DND-41 (cell line): ENCODE measurements around the gene ACTL8.

Source experiments
- ATAC-seq: fragments of 200-7000 bp; cut with Tn5 transposase; 3 replicates; pipeline ENCODE4 v1.9.1; 2021; ENCODE audit warnings: low read depth; ENCODE audit not compliant: insufficient read depth
- DNase-seq: peaks from one replicate; pipeline ENCODE4 v3.0.0-alpha.2; 2020
- H2AFZ ChIP-seq: 2 replicates; pipeline ENCODE4 v1.6.0; 2012; ENCODE audit warnings: low read depth, low read length
- H3K27ac ChIP-seq: 2 replicates; pipeline ENCODE4 v1.5.1; 2012; ENCODE audit warnings: low read length, inconsistent platforms
- H3K27me3 ChIP-seq: fragments of 200-600 bp; sonication (generic); 2 replicates; pipeline ENCODE4 v1.6.0; 2012; ENCODE audit warnings: low read length, mild to moderate bottlenecking, inconsistent platforms; ENCODE audit not compliant: insufficient read depth, poor library complexity
- H3K36me3 ChIP-seq: 2 replicates; pipeline ENCODE4 v1.5.1; 2012; ENCODE audit warnings: low read length, inconsistent platforms; ENCODE audit not compliant: insufficient read depth
- H3K4me1 ChIP-seq: 2 replicates; pipeline ENCODE4 v1.5.1; 2012; ENCODE audit warnings: mild to moderate bottlenecking, low read length; ENCODE audit not compliant: insufficient read depth
- H3K4me2 ChIP-seq: 2 replicates; pipeline ENCODE4 v1.6.0; 2012; ENCODE audit warnings: mild to moderate bottlenecking, moderate library complexity, low read length, inconsistent platforms; ENCODE audit not compliant: insufficient read depth
- H3K4me3 ChIP-seq, 2 experiments: fragments of 200-600 bp in 1 of 2; shearing (Covaris generic) in 1 of 2; 2 replicates each; pipeline ENCODE4 v1.5.1; 2012 to 2016; ENCODE audit warnings: inconsistent platforms in 2 of 2, low read length in 2 of 2, mild to moderate bottlenecking in 2 of 2, low read depth in 1 of 2, moderate library complexity in 1 of 2
- H3K79me2 ChIP-seq: 2 replicates; pipeline ENCODE4 v1.6.0; 2012; ENCODE audit warnings: low read length, inconsistent platforms; ENCODE audit not compliant: insufficient read depth
- H3K9ac ChIP-seq: 2 replicates; pipeline ENCODE4 v1.6.0; 2012; ENCODE audit warnings: low read depth, mild to moderate bottlenecking, inconsistent platforms, low read length, moderate library complexity
- H3K9me3 ChIP-seq: 2 replicates; pipeline ENCODE4 v1.5.1; 2012; ENCODE audit warnings: low read length, moderate library complexity, mild to moderate bottlenecking, inconsistent platforms; ENCODE audit not compliant: insufficient read depth, severe bottlenecking
- H4K20me1 ChIP-seq: 2 replicates; pipeline ENCODE4 v1.6.0; 2012; ENCODE audit warnings: low read length; ENCODE audit not compliant: insufficient read depth
- EZH2 ChIP-seq: IDR thresholded peaks from 3 replicates; pipeline ENCODE4 v1.6.1; 2012; ENCODE audit warnings: borderline replicate concordance, low read depth, mild to moderate bottlenecking, moderate library complexity, low read length, inconsistent platforms; ENCODE audit not compliant: severe bottlenecking
- TF ChIP-seq, protein P1 (sequence below): IDR thresholded peaks from 2 replicates; pipeline ENCODE4 v1.5.1; 2012; ENCODE audit warnings: borderline replicate concordance, low read length, moderate library complexity, mild to moderate bottlenecking; ENCODE audit not compliant: poor library complexity, severe bottlenecking; ENCODE audit errors: extremely low read depth

The ACTL8 gene

DNA sequence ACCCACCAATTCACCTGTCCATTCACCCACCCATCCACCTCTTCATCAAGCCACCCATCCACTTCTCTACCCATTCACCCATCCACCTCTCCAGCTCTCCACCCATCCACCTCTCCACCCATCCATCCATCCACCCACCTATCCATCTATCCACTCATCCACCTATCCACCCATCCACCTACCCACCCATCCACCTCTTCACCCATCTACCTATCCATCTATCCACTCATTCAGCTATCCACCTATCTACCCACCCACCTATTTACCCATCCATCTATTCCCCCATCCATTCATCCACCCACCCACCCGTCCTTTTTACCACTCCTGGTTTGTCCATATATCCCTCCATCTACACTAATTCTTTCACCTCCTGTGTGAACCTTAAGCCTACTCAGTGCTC, 105.7 kb downstream of the ACTL8 start:
- no peak overlapping the region for H3K9ac ChIP-seq
- no peak overlapping the region for H2AFZ ChIP-seq
- no peak overlapping the region for H3K4me2 ChIP-seq
- DNase-seq (no peak), ATAC-seq (no peak)
- TF ChIP-seq, protein P1, sequence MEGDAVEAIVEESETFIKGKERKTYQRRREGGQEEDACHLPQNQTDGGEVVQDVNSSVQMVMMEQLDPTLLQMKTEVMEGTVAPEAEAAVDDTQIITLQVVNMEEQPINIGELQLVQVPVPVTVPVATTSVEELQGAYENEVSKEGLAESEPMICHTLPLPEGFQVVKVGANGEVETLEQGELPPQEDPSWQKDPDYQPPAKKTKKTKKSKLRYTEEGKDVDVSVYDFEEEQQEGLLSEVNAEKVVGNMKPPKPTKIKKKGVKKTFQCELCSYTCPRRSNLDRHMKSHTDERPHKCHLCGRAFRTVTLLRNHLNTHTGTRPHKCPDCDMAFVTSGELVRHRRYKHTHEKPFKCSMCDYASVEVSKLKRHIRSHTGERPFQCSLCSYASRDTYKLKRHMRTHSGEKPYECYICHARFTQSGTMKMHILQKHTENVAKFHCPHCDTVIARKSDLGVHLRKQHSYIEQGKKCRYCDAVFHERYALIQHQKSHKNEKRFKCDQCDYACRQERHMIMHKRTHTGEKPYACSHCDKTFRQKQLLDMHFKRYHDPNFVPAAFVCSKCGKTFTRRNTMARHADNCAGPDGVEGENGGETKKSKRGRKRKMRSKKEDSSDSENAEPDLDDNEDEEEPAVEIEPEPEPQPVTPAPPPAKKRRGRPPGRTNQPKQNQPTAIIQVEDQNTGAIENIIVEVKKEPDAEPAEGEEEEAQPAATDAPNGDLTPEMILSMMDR = no peak
- no peak for TF ChIP-seq EZH2
- H3K27ac ChIP-seq = no peak overlapping the region
- H3K79me2 ChIP-seq = no peaks in the 10 kb centered on the region
- no peak overlapping the region for H3K4me3 ChIP-seq
- H3K36me3 ChIP-seq = no peaks in the 10 kb centered on the region
- no peaks in the 10 kb centered on the region for H3K4me1 ChIP-seq
- H4K20me1 ChIP-seq = no peaks in the 10 kb centered on the region
- H3K9me3 ChIP-seq = no peaks in the 10 kb centered on the region
- no peaks in the 10 kb centered on the region for H3K27me3 ChIP-seq

DNA sequence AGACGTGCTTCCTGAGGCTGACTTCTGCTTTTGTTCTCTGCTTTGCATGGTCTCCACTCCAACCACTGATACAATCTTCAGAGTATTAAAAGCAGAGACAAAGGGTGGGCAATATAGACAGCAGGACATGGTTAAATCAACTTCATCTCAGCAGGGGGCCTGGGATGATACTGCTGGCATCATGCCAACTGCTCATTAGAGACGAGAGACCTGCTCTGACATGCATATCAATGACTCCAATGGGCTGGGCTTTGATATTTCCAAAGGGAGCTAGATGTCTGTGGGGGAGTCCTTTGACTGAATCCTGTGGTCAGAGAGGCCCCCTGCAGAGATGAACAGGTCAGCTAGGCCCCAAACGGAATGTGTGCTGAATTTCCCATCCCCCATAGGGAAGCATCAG, 106.6 kb downstream of the ACTL8 start:
- H3K4me2 ChIP-seq = no peak overlapping the region
- no peak overlapping the region for H3K9ac ChIP-seq
- H3K36me3 ChIP-seq = no peaks in the 10 kb centered on the region
- ATAC-seq = no peak
- no peaks in the 10 kb centered on the region for H4K20me1 ChIP-seq
- TF ChIP-seq, protein P1 = no peak
- no peak for TF ChIP-seq EZH2
- H3K4me3 ChIP-seq = no peak overlapping the region
- no peaks in the 10 kb centered on the region for H3K9me3 ChIP-seq
- H3K4me1 ChIP-seq = no peaks in the 10 kb centered on the region
- DNase-seq = no peak
- H3K27me3 ChIP-seq = no peaks in the 10 kb centered on the region
- no peaks in the 10 kb centered on the region for H3K79me2 ChIP-seq
- H2AFZ ChIP-seq = no peak overlapping the region
- H3K27ac ChIP-seq = no peak overlapping the region

DNA sequence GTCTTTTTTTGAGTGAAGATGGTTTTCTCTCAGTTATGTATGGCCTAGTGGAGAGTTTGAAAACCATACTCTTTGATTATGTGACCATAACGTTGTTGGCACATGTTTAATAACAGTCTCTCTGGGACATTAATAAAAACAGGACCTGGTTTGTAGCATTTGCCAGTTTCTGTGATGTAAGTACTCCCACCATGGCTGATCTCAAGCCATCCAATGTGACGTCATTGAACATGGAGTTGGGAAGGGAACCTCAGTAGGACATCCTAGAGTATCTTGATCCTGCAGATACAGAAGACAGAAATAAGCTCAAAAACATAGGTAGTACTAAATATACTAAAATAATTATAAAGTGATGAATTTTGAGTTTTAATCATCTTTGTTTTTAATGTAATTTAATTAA, 107.0 kb downstream of the ACTL8 start:
- H3K4me1 ChIP-seq = no peaks in the 10 kb centered on the region
- H3K9me3 ChIP-seq = no peaks in the 10 kb centered on the region
- no peak overlapping the region for H3K4me2 ChIP-seq
- H3K79me2 ChIP-seq = no peaks in the 10 kb centered on the region
- no peaks in the 10 kb centered on the region for H3K27me3 ChIP-seq
- H3K4me3 ChIP-seq = no peak overlapping the region
- H4K20me1 ChIP-seq = no peaks in the 10 kb centered on the region
- no peak overlapping the region for H2AFZ ChIP-seq
- no peak overlapping the region for H3K27ac ChIP-seq
- no peaks in the 10 kb centered on the region for H3K36me3 ChIP-seq
- ATAC-seq = no peak
- TF ChIP-seq, protein P1 = no peak
- TF ChIP-seq EZH2 = no peak
- no peak overlapping the region for H3K9ac ChIP-seq
- DNase-seq = no peak
